ENCODE results near the gene MYO6.

DNA sequence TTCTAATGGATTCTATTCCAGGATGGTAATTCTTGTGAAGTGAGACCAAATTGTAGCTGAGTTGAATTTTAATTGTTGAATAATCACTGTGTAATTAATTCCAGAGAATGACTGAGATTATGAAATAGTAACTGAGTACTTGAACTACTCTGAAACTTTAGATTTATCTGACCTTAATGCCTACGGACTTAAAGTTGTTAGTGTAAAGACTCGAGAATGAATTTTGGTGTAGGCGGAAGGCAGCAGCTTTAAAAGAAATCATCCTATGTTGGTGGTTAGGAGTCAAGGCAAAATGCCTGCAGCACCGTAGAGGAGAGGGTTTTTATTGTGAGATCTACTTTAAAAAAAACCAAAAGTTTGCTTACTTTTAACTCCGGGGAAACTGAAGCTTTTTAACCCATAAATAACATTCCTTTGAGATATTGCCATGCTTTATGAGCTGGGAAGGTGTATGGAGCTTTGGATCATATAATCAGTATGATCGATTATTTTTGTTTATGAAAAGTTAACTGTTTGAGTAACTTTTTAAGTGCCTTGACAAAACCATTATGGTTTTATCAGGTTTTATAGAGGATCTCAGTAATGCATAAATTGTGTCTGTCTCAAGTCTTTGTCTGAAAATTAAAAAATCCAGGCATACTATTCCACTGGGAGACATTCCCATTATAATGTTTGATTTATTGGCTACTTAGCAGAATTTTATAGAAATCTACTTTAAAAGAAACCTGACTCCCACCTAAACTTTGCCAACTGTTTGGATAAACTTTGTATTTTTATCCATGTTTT lies 46.1 kb downstream of the MYO6 start:
- TF ChIP-seq CTCF (IDR thresholded peaks at IDR 0.05) (no peak), POLR2A (IDR thresholded peaks at IDR 0.05) (no peak)

Data from thyroid gland (tissue), 4 donors.